Naive thymus-derived CD8-positive, alpha-beta T cell (primary cell): ENCODE results near the gene CUL1. TPM values are rescaled to one million over a fixed set of nuclear protein-coding genes. Genes with fewer than 3 reads are reported as not detected.

ENCODE experiments used
- ATAC-seq, 2 donors: fragments of 150-1000 bp; cut with Tn5 transposase in 1 of 2; sonication (Bioruptor Pico), chemical (Tn5 transposase) in 1 of 2; 1 replicate in 1 of 2; 2 replicates in 1 of 2; pipeline ENCODE4 v1.10.0; 2021; ENCODE audit warnings: mild to moderate bottlenecking in 2 of 2, moderate library complexity in 2 of 2
- POLR2A ChIA-PET: fragments of 350-600 bp; sonication (Branson Sonifier 250); formaldehyde crosslinking; loops from one replicate; lab custom pipeline; 2021; ENCODE audit warnings: antibody characterized with exemption; lab: Charles Lee
- DNase-seq, 10 donors: peaks; one replicate each; pipeline versions ENCODE4 v3.0.0 to v3.0.0-alpha.2; 2020 to 2022
- H3K27ac Mint-ChIP-seq, 10 donors: one replicate each; pipeline ENCODE4 v1.8.0; 2020 to 2022; ENCODE audit warnings: mild to moderate bottlenecking in 10 of 10, mixed read lengths in 10 of 10, moderate library complexity in 4 of 10, inconsistent platforms in 1 of 10
- H3K27me3 Mint-ChIP-seq, 5 donors: one replicate each; pipeline ENCODE4 v1.8.0; 2021 to 2022; ENCODE audit warnings: mixed read lengths in 5 of 5
- H3K36me3 Mint-ChIP-seq, 3 donors: one replicate each; pipeline ENCODE4 v1.8.0; 2020 to 2022; ENCODE audit warnings: mixed read lengths in 3 of 3, mild to moderate bottlenecking in 2 of 3, inconsistent platforms in 1 of 3
- H3K4me1 Mint-ChIP-seq, 4 donors: one replicate each; pipeline ENCODE4 v1.8.0; 2021 to 2022; ENCODE audit warnings: mixed read lengths in 4 of 4
- H3K4me3 Mint-ChIP-seq, 10 donors: one replicate each; pipeline ENCODE4 v1.8.0; 2020 to 2022; ENCODE audit warnings: mild to moderate bottlenecking in 10 of 10, mixed read lengths in 10 of 10, moderate library complexity in 6 of 10, inconsistent platforms in 1 of 10
- H3K9me3 Mint-ChIP-seq, 9 donors: one replicate each; pipeline ENCODE4 v1.8.0; 2020 to 2022; ENCODE audit warnings: mixed read lengths in 9 of 9, mild to moderate bottlenecking in 3 of 9, inconsistent platforms in 1 of 9, moderate library complexity in 1 of 9
- polyA plus RNA-seq, 3 donors: library from polyadenylated mRNA; unstranded; fragments of 300-500 nt; fragmentation: Illumina TruSeq; gene quantifications; one replicate each; pipeline ENCODE4 v1.2.3, GENCODE V29; 2021
- total RNA-seq, 8 experiments: library from RNA in 2 of 8; stranded (reverse) in 2 of 8; gene quantifications; one replicate each; pipeline ENCODE4 v1.2.3 and lab custom pipeline; 2021 to 2026

Gene CUL1
- total and polyA plus RNA-seq, 5 experiments from 2014 or later, result 39.2 to 67.7 (median 50.6) TPM

- POLR2A ChIA-PET, result interaction anchor here (0.9 kb wide), 1 partner anchor 23 kb away, joined by 4 read pairs; no protein-coding TSS in a partner anchor
- ATAC-seq, result no peak
- no peaks in the 10 kb centered on the region for H3K27me3 Mint-ChIP-seq
- no peaks in the 10 kb centered on the region for H3K9me3 Mint-ChIP-seq
- peaks cover 0 to 8% (median 5%) of the 10 kb centered on the region in 4 donors for H3K4me1 Mint-ChIP-seq
- no peak overlapping the region for H3K4me3 Mint-ChIP-seq
- peak overlapping the region in 1 of 10 donors; percentile 40 for H3K27ac Mint-ChIP-seq
- no peak for DNase-seq
- peaks cover 6 to 86% (median 22%) of the 10 kb centered on the region in 3 donors for H3K36me3 Mint-ChIP-seq
Observed at GRCh38 chr7:148783801-148784527, 85.3 kb downstream of the CUL1 start.

GRCh38 chr7:148787571-148788295 is 89.0 kb downstream of the CUL1 start:
- H3K4me3 Mint-ChIP-seq, result no peak overlapping the region
- no peaks in the 10 kb centered on the region for H3K27me3 Mint-ChIP-seq
- H3K4me1 Mint-ChIP-seq, result peaks cover 0 to 2% (median 0%) of the 10 kb centered on the region in 4 donors
- H3K27ac Mint-ChIP-seq, result peak overlapping the region in 2 of 10 donors; percentile 53 to 81
- peaks cover 9 to 95% (median 36%) of the 10 kb centered on the region in 3 donors for H3K36me3 Mint-ChIP-seq
- ATAC-seq (no peak), DNase-seq (no peak)
- no peaks in the 10 kb centered on the region for H3K9me3 Mint-ChIP-seq
- POLR2A ChIA-PET, result interaction anchor here (0.5 kb wide), 1 partner anchor 8 kb away, joined by 4 read pairs; no protein-coding TSS in a partner anchor

DNA sequence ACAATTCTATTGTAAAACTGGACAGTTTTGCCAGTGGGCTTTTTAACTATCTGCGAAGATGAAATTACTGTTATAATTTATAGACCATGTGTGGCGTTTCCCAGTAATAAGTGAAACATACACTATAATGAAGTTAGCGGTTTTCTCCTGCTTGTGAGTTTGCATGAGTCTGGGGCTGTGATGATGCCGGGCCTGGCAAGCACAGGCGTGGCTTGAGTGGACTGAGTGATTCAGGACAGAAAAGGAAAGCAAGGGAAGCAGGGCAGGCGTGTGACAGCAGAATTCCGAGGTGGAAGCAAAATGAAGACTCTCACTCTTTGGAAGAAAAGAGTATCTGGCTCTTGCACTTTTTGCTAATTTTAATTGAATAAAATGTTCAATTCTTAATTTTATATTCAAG is 90.5 kb downstream of the CUL1 start:
- POLR2A ChIA-PET, result no interaction called here
- Mint-ChIP-seq H3K4me1 (peaks cover 0 to 4% (median 0%) of the 10 kb centered on the region in 4 donors), H3K27ac (peak overlapping the region in 2 of 10 donors; percentile 26 to 83), H3K4me3 (no peak overlapping the region), H3K36me3 (peaks cover 10 to 96% (median 42%) of the 10 kb centered on the region in 3 donors), H3K27me3 (no peaks in the 10 kb centered on the region), H3K9me3 (no peaks in the 10 kb centered on the region)
- ATAC-seq (no peak), DNase-seq (no peak)

DNA sequence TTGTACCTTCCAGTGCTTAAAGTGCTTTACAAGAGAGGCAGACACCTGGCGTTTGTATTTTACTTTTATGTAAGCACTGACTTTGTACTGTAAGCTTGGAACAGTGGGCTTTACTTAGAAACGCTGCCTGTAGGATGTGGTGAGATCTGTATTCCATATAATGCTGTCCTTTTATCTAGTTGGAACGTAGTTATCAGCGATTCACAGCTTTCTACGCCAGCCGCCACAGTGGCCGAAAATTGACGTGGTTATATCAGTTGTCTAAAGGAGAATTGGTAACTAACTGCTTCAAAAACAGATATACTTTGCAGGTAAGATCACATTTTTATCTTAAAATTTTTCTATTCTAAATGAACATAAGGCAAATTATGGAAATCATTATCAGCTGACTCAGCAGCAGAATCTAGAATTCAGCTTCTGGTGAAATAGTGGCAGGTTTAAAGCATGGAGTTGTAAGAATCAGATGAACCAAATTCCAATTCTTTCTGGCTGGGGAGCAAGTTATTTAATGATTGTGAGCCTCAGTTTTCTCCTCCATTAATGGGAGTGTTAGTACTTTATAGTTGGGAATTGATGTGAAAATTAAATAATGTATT is 91.5 kb downstream of the CUL1 start:
- peaks cover 10 to 97% (median 41%) of the 10 kb centered on the region in 3 donors for H3K36me3 Mint-ChIP-seq
- H3K4me3 Mint-ChIP-seq, result no peak overlapping the region

GRCh38 chr7:148790850-148791249 is 92.1 kb downstream of the CUL1 start:
- H3K9me3 Mint-ChIP-seq, result no peaks in the 10 kb centered on the region

More for the DNA sequence above, 91.5 kb downstream of the CUL1 start:
- ATAC-seq (no peak), DNase-seq (no peak)
- no peaks in the 10 kb centered on the region for H3K9me3 Mint-ChIP-seq
- POLR2A ChIA-PET, result no interaction called here
- peak overlapping the region in 1 of 10 donors; percentile 19 for H3K27ac Mint-ChIP-seq
- H3K4me1 Mint-ChIP-seq, result peaks cover 0 to 4% (median 0%) of the 10 kb centered on the region in 4 donors
- no peaks in the 10 kb centered on the region for H3K27me3 Mint-ChIP-seq

DNA sequence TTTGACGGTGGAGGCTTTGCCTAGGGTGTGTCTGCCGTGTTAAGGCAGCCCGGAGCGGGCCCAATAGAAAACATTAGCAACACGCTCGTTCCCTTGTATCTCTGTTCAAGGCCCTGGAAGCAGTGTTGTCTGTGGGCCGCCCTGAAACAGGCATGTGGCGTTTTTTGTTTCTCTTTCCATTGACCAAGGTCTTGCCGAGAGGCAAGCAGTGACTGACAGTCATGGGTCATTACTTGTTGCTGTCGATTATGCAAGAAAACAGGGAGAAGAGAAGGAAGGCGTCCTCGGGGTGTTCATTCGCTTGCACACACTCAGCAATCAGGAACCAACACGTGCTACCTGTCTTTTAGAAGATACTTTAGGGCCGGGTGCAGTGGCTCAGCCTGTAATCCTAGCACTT is 92.8 kb downstream of the CUL1 start:
- peak overlapping the region in 1 of 10 donors; percentile 57 for H3K27ac Mint-ChIP-seq
- DNase-seq (no peak), ATAC-seq (no peak)
- H3K27me3 Mint-ChIP-seq, result no peaks in the 10 kb centered on the region
- POLR2A ChIA-PET, result no interaction called here
- no peak overlapping the region for H3K4me3 Mint-ChIP-seq
- no peaks in the 10 kb centered on the region for H3K9me3 Mint-ChIP-seq
- peaks cover 0 to 4% (median 1%) of the 10 kb centered on the region in 4 donors for H3K4me1 Mint-ChIP-seq
- peaks cover 10 to 95% (median 40%) of the 10 kb centered on the region in 3 donors for H3K36me3 Mint-ChIP-seq

More at GRCh38 chr7:148790850-148791249, 92.1 kb downstream of the CUL1 start:
- POLR2A ChIA-PET, result no interaction called here
- Mint-ChIP-seq H3K27ac (no peak overlapping the region), H3K27me3 (no peaks in the 10 kb centered on the region), H3K4me3 (no peak overlapping the region), H3K4me1 (peaks cover 0 to 4% (median under 1%) of the 10 kb centered on the region in 4 donors), H3K36me3 (peaks cover 10 to 95% (median 41%) of the 10 kb centered on the region in 3 donors)
- ATAC-seq, result no peak
- no peak for DNase-seq

DNA sequence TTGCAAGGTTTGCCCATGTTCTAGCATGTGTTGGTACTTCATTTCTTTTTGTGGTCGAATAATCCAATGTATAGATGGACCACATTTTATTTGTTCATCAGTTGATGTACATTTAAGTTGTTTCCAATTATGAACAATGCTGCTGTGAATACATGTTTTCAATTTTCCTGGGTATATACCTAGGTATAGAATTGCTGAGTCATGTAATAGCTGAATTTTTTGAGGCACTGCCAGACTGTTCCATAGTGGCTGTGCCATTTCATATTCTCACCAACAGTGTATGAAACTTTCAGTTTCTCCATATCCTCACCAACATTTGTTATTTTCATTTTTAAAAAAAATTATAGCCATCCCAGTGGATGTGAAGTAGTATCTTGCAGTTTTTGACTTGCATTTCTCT is 94.9 kb downstream of the CUL1 start:
- Mint-ChIP-seq H3K36me3 (peaks cover 10 to 96% (median 32%) of the 10 kb centered on the region in 3 donors), H3K27ac (peak overlapping the region in 1 of 10 donors; percentile 14), H3K4me1 (peaks cover 0 to 4% (median 1%) of the 10 kb centered on the region in 4 donors), H3K4me3 (no peak overlapping the region), H3K9me3 (no peaks in the 10 kb centered on the region), H3K27me3 (no peaks in the 10 kb centered on the region)
- POLR2A ChIA-PET, result no interaction called here
- DNase-seq (no peak), ATAC-seq (no peak)

- peaks cover 0 to 4% (median 1%) of the 10 kb centered on the region in 4 donors for H3K4me1 Mint-ChIP-seq
Observed at GRCh38 chr7:148794476-148794875, 95.8 kb downstream of the CUL1 start.

DNA sequence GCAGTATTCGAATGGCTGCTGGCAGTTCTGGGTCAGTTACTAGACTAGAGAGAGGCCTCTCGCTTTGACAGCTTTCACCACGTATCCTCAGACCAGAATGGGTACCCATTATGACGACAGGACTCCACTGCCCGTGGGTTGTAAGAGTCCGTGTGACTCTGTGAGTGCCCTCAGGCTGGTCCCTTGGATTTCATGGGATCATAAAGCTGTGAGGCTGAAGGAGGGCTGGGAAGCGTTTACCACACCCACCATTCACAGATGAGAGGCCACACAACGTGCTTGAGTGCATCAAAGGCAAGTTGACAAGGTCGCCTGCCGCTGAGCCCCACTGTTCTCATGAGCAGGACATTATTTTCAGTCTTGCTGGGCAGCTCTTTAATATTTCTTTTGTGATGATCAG is 98.1 kb downstream of the CUL1 start:
- DNase-seq, result no peak
- POLR2A ChIA-PET, result interaction anchor here (0.5 kb wide), 1 partner anchor 14 kb away, joined by 5 read pairs; no protein-coding TSS in a partner anchor

More at GRCh38 chr7:148794476-148794875, 95.8 kb downstream of the CUL1 start:
- POLR2A ChIA-PET, result interaction anchor here (0.6 kb wide), 1 partner anchor 240 kb away, joined by 5 read pairs; no protein-coding TSS in a partner anchor
- H3K27ac Mint-ChIP-seq, result peak overlapping the region in 2 of 10 donors; percentile 19 to 40
- no peak for ATAC-seq
- no peaks in the 10 kb centered on the region for H3K27me3 Mint-ChIP-seq
- H3K4me3 Mint-ChIP-seq, result no peak overlapping the region
- no peaks in the 10 kb centered on the region for H3K9me3 Mint-ChIP-seq
- DNase-seq, result no peak
- peaks cover 5 to 97% (median 33%) of the 10 kb centered on the region in 3 donors for H3K36me3 Mint-ChIP-seq

DNA sequence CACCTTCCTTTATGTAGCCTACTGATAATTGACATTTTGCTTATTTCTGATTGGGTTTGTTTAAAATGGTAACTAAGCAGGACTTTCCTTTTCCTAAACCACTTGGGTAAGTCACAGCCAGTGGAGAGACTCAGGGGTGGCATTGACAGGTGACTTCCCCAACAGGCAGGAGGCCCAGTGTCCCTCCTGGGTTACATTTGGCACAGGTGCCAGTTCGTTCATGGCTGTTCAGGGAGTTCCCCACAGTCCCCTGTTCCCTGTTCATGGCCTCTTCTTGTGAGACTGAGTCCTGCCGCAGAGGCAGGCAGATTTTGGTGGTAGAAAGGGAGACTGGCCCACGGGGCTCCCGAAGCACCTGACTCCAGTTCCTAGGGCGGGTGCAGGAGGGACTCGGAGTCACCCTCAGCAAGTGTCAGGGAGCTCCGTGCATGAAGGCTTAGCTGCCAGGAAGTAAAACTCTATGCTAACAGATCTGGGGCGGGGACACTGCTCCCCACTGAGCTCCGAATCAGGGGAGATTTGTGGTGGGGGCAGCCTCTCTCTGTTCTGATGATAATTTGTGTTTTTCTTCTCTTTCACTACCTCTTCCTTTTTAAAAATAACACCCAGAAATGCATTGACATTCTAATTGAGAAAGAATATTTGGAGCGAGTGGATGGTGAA is 101.3 kb downstream of the CUL1 start:
- DNase-seq (no peak), ATAC-seq (no peak)
- Mint-ChIP-seq H3K9me3 (no peaks in the 10 kb centered on the region), H3K27me3 (no peaks in the 10 kb centered on the region), H3K36me3 (peaks cover 7 to 72% (median 30%) of the 10 kb centered on the region in 3 donors), H3K27ac (peak overlapping the region in 4 of 10 donors; percentile 2 to 63 (median 28)), H3K4me3 (no peak overlapping the region), H3K4me1 (peaks cover 0 to 4% (median 1%) of the 10 kb centered on the region in 4 donors)
- POLR2A ChIA-PET, result no interaction called here

More for the DNA sequence above, 98.1 kb downstream of the CUL1 start:
- H3K4me3 Mint-ChIP-seq, result no peak overlapping the region
- peaks cover 0 to 4% (median 1%) of the 10 kb centered on the region in 4 donors for H3K4me1 Mint-ChIP-seq
- no peak overlapping the region for H3K27ac Mint-ChIP-seq
- H3K36me3 Mint-ChIP-seq, result peaks cover 11 to 96% (median 40%) of the 10 kb centered on the region in 3 donors
- H3K9me3 Mint-ChIP-seq, result no peaks in the 10 kb centered on the region
- no peaks in the 10 kb centered on the region for H3K27me3 Mint-ChIP-seq
- no peak for ATAC-seq

- no peaks in the 10 kb centered on the region for H3K27me3 Mint-ChIP-seq
- POLR2A ChIA-PET, result no interaction called here
- peaks cover 7 to 71% (median 30%) of the 10 kb centered on the region in 3 donors for H3K36me3 Mint-ChIP-seq
- ATAC-seq (no peak), DNase-seq (no peak)
- no peaks in the 10 kb centered on the region for H3K9me3 Mint-ChIP-seq
- peaks cover 0 to 4% (median 1%) of the 10 kb centered on the region in 4 donors for H3K4me1 Mint-ChIP-seq
- H3K4me3 Mint-ChIP-seq, result no peak overlapping the region
- H3K27ac Mint-ChIP-seq, result no peak overlapping the region
Observed at GRCh38 chr7:148800677-148801076, 102.0 kb downstream of the CUL1 start.

- POLR2A ChIA-PET, result no interaction called here
- peak overlapping the region in 2 of 10 donors; percentile 1 to 29 for H3K27ac Mint-ChIP-seq
Observed at GRCh38 chr7:148802101-148802493, 103.4 kb downstream of the CUL1 start.

More at GRCh38 chr7:148802101-148802493, 103.4 kb downstream of the CUL1 start:
- peaks cover 0 to 2% (median 0%) of the 10 kb centered on the region in 4 donors for H3K4me1 Mint-ChIP-seq
- ATAC-seq (no peak), DNase-seq (no peak)
- peaks cover 7 to 68% (median 30%) of the 10 kb centered on the region in 3 donors for H3K36me3 Mint-ChIP-seq
- no peaks in the 10 kb centered on the region for H3K27me3 Mint-ChIP-seq
- no peak overlapping the region for H3K4me3 Mint-ChIP-seq
- H3K9me3 Mint-ChIP-seq, result no peaks in the 10 kb centered on the region
